ENCODE data around the gene MLC1.

The MLC1 gene

DNA sequence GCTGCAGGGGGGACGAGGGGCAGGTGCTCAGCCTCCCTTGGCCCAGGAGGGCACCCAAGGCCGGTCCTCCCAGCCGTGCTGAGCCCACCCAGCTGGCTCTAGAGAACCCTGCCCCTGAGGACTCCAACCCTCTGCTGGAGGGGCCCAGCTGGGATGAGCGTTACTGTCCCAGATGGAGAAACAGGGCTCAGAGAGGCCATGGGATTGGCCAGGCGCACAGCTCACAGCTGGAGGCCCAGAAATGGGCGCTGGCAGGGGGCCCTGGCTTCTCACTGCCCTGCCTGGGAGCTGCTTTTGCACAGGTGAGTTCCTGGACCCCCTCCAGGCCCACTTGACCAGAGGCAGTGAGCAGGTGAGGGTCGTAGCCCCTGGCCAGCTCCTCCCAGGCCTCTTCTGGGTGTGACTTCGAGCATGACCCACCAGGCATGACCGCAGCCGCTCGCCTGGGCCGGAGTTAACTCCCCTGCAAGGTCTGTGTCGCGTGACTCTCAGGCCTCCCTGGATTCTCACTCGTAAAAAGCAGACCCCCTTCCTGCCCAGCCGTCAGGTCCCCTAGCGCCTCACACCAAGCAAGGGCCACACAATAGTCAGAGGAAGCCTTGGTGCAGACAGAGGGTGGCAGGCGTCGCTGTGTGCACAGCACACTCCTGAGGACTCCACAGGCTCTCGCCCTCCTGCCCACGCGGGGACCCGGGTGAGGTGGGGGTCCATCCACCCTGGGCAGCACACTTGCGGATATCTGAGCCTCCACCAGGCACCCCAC is 52.9 kb downstream of the MLC1 start:
- CTCF ChIA-PET = interaction anchor here (1.2 to 6.1 kb wide), 4 partner anchors 23 to 265 kb away, joined by 3 to 165 read pairs (median 28); no protein-coding TSS in a partner anchor
- POLR2A ChIA-PET = no interaction called here
- no peak for DNase-seq (ENCODE audit: low read depth, low spot score)
- TF ChIP-seq CTCF (IDR thresholded peaks at IDR 0.05; ENCODE audit: insufficient read depth, low read length, missing control alignments) = no peak
- no peak overlapping the region for H3K4me3 ChIP-seq (ENCODE audit: low read depth, low read length)

- no peak overlapping the region for H3K4me3 ChIP-seq (ENCODE audit: low read depth, low read length)
- ChIA-PET CTCF (interaction anchor here (0.8 to 6.1 kb wide), 19 partner anchors 9 to 268 kb away, joined by 3 to 165 read pairs (median 5); partner anchors contain the start of genes ALG12 and CRELD2), POLR2A (no interaction called here)
- DNase-seq (ENCODE audit: low read depth, low spot score) = no peak
- no peak for TF ChIP-seq CTCF (IDR thresholded peaks at IDR 0.05; ENCODE audit: insufficient read depth, low read length, missing control alignments)
Observed at GRCh38 chr22:50031189-50032091, 53.8 kb downstream of the MLC1 start.

DNA sequence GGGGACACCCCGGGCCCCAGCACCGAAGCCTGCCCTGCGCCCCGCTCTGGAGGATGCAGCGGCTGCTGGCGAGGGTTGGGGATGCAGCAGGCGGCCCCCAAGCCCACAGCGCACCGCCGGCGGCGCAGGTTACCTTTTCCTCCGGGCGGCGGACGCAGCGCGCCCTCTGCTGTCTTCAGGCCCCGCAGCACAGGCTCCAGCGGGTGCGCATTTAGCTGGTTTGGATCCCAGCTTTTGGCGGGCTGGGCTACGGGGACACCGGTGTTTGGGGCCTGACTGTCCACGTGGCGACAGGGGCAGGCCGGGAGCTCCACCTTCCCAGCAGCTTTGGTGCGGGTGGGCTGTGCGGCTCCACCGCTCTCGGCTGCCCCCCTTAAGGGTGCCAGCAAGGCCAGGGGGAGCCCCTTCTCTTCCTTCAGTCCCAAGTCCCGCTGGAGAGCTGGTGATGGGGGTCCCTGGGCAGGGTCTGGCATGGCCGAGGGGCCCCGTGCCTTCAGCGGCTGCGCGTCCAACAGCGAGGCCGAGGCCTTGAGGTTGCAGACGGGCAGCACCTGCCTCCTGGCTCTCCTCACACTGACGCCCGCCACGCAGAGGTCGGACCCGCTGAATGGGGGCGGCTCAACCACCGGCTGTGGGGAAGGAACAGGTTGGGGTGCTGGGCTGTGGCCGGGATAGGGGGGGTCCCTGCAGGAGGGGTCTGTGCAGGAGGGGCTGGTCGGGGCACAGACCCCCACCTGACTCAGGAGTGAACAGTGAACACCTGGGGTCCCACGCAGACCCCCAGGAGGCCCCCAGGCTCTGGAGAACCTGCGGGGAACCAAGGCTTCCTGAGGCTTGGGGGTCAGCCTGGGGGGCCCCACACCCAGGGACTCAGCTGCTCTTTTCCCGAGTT is 54.7 kb downstream of the MLC1 start:
- POLR2A ChIA-PET = interaction anchor here (1.0 kb wide), 2 partner anchors 70 to 112 kb away, joined by 3 to 4 read pairs; partner anchors contain the start of genes ALG12, CRELD2 and PIM3
- no peak for DNase-seq (ENCODE audit: low read depth, low spot score)
- TF ChIP-seq CTCF (IDR thresholded peaks at IDR 0.05; ENCODE audit: insufficient read depth, low read length, missing control alignments) = peak; percentile 94
- H3K4me3 ChIP-seq (ENCODE audit: low read depth, low read length) = no peak overlapping the region
- CTCF ChIA-PET = interaction anchor here (0.6 to 6.1 kb wide), 33 partner anchors 10 to 267 kb away, joined by 3 to 165 read pairs (median 4); partner anchors contain the start of genes ALG12 and CRELD2

DNA sequence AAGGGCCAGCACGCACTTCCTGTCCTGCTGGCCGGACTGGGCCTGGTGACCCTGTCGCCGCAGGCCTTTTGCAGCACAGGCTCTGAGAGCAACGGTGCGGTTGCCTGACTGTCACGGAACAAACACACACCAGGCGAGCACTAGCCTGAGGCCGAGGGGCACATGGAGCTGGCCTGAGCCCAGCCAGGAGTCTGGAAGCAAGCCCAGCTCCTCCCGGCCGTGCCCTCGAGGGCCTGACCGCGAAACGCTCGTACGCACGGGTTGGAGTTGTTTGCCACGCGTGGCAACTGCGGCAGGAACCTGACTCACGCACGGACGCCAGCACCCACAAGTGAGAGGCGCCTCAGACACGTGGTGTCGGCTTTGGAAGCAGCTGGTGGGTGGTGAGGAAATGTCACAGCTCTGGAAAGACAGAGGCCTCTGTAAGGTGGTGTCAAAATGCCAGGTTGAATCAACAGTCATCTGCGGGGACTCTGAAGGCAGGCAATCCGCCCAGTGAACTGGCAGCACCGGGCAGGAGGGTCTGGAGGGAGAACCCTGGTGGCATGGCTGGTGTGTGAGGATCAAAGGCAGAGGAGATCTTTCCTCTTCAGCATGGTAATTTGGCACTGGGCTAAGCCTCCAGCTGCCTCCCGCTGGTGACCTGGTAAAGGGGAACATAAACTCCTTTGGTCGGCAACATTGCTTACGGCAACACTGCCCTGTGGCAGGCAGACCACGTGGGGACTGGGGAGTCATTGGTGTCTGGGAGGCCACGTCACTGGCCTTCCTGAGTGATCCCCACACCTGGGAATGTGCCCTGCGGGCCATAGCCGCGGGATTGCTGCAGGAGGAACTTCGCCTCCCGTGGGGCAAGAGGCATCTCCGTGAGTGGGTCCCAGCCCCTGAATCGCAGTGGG is 57.3 kb downstream of the MLC1 start:
- POLR2A ChIA-PET = interaction anchor here (0.7 kb wide), 1 partner anchor 9 kb away, joined by 3 read pairs; no protein-coding TSS in a partner anchor
- TF ChIP-seq CTCF (IDR thresholded peaks at IDR 0.05; ENCODE audit: insufficient read depth, low read length, missing control alignments) = no peak
- CTCF ChIA-PET = interaction anchor here (1.0 to 2.1 kb wide), 4 partner anchors 26 to 97 kb away, joined by 3 to 14 read pairs (median 8); no protein-coding TSS in a partner anchor
- no peak overlapping the region for H3K4me3 ChIP-seq (ENCODE audit: low read depth, low read length)
- DNase-seq (ENCODE audit: low read depth, low spot score) = no peak

DNA sequence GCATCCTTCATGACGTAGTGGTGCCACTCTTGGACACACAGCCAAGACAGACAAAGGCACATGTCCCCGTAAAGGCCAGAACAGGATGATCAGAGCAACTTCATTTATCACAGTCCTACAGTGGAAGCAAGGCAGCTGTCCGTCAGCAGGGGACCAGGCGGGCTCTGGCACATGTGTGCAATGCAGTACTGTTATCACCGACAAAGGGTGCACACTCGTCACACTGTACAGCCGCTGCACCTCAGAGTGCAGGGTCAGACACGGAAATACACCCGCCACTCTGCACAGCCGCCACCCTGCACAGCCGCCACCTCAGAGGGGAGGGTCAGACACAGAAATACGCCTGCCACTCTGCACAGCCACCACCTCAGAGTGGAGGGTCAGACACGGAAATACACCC is 59.2 kb downstream of the MLC1 start:
- no peak for DNase-seq (ENCODE audit: low read depth, low spot score)
- ChIA-PET POLR2A (no interaction called here), CTCF (interaction anchor here (2.1 kb wide), 2 partner anchors 93 to 95 kb away, joined by 13 to 14 read pairs; no protein-coding TSS in a partner anchor)
- H3K4me3 ChIP-seq (ENCODE audit: low read depth, low read length) = no peak overlapping the region
- TF ChIP-seq CTCF (IDR thresholded peaks at IDR 0.05; ENCODE audit: insufficient read depth, low read length, missing control alignments) = no peak
